ENCODE measurements around the gene ACTG1.

ACTG1 gene

DNA sequence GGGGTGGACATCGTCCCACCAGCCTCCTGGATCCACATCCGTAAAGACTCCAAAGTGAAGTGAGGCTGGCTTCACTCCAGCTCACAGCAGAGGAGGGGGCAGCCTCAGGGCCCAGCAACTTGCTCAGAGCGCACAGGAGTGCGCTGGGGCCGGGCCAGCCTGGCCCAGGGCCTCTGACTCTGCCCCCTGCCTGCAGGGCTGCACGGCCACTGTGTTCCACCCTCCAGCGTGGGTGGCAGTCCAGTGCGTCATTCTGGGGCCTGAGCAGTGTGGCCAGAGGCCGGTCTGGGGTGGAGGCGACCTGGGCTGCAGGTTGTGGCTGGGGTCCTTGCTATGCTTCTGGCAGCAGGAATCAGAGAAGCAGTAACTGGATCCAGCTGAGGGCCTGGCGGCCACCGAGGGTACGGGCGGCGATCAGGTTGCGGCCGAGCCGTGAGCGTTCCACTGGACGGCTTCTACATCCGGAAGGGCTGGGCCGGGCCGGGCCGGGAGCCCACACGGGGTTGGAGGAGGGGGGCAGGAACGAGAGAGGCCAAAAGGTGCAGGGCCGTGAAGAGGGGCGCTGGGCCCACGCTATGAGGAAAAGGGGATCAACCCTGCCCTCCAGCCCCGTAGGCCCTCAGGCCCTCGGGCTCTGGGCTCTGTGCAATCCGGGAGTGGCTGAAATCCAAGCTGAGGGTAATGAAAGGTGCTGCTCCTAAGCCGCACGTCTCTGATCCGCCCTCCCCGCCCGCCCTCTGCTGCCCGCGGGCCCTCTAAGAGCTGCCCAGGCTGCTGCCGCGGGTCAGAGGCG lies 15.2 kb upstream of the ACTG1 start, which contains the start of gene FSCN2:
TSS of gene FSCN2 (plus strand) at position 787 of the 793 bp plus-strand sequence. CDS start 155 bp downstream, outside the sequence.
- TF ChIP-seq ZNF70 (CRISPR knock-in tag; IDR thresholded peaks at IDR 0.05) (no peak), ISL1 (CRISPR knock-in tag; IDR thresholded peaks at IDR 0.05) (no peak), PPARA (CRISPR knock-in tag; IDR thresholded peaks at IDR 0.05; ENCODE audit: borderline replicate concordance) (no peak), BACH2 (CRISPR knock-in tag; IDR thresholded peaks at IDR 0.05; ENCODE audit: borderline replicate concordance) (no peak), RARB (CRISPR knock-in tag; IDR thresholded peaks at IDR 0.05) (no peak)
- TF ChIP-seq, protein P1, sequence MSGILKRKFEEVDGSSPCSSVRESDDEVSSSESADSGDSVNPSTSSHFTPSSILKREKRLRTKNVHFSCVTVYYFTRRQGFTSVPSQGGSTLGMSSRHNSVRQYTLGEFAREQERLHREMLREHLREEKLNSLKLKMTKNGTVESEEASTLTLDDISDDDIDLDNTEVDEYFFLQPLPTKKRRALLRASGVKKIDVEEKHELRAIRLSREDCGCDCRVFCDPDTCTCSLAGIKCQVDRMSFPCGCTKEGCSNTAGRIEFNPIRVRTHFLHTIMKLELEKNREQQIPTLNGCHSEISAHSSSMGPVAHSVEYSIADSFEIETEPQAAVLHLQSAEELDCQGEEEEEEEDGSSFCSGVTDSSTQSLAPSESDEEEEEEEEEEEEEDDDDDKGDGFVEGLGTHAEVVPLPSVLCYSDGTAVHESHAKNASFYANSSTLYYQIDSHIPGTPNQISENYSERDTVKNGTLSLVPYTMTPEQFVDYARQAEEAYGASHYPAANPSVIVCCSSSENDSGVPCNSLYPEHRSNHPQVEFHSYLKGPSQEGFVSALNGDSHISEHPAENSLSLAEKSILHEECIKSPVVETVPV (CRISPR knock-in tag; IDR thresholded peaks at IDR 0.05), result no peak
- TF ChIP-seq, protein P2, sequence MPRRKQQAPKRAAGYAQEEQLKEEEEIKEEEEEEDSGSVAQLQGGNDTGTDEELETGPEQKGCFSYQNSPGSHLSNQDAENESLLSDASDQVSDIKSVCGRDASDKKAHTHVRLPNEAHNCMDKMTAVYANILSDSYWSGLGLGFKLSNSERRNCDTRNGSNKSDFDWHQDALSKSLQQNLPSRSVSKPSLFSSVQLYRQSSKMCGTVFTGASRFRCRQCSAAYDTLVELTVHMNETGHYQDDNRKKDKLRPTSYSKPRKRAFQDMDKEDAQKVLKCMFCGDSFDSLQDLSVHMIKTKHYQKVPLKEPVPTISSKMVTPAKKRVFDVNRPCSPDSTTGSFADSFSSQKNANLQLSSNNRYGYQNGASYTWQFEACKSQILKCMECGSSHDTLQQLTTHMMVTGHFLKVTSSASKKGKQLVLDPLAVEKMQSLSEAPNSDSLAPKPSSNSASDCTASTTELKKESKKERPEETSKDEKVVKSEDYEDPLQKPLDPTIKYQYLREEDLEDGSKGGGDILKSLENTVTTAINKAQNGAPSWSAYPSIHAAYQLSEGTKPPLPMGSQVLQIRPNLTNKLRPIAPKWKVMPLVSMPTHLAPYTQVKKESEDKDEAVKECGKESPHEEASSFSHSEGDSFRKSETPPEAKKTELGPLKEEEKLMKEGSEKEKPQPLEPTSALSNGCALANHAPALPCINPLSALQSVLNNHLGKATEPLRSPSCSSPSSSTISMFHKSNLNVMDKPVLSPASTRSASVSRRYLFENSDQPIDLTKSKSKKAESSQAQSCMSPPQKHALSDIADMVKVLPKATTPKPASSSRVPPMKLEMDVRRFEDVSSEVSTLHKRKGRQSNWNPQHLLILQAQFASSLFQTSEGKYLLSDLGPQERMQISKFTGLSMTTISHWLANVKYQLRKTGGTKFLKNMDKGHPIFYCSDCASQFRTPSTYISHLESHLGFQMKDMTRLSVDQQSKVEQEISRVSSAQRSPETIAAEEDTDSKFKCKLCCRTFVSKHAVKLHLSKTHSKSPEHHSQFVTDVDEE (CRISPR knock-in tag; IDR thresholded peaks at IDR 0.05), result no peak
- ATAC-seq, result peak; percentile 14

DNA sequence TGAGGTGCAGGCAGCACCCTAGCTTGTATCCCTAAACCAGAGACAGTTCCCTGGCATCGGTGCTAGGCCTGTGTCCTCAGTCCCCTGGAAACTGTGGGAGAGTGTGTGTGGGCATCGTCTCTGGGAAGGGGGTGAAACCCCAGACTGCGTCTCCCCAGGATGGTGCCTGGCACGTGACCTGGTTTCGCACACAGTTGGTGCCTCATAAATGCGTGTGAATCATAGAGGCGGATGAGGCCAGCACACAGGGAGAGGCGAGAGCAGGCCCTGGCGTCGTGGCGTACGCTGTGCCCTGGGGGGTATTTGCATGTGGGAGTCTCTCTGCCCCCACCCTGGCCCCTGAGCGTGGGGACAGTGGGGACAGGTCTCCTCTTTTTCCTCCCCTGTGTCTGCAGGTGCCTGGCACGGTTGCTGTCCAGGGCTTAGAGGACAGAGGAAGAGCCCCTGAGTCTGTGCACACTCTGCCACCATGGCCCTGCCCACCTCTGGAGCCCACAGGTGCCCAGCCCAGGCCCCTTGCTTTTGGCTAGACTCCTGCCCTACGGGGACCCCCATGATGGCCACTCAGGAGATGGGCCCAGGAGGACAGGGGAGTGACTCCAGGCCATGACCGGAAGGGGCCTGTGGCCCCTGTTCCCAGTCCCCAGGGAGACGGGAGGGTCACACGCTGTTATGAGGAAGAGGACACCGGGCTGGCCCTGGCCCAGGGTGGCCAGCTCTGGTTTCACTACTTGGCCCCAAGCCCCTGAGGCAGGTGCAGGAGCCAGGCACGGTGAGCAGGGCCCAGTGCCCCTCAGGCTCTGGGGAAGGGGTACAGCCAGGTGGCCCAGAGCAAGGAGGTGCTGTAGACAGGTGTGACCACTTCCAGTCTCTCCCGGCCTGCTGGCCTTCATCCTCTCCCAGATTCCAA lies 14.3 kb upstream of the ACTG1 start:
- ATAC-seq, result no peak; the same call in 1 of the 3 replicates

More for the DNA sequence above, 14.3 kb upstream of the ACTG1 start:
- no peak for TF ChIP-seq SNAI2 (CRISPR knock-in tag; IDR thresholded peaks at IDR 0.05)
- TF ChIP-seq ZFP3 (CRISPR knock-in tag; IDR thresholded peaks at IDR 0.05), result no peak
- no peak for TF ChIP-seq ZNF8 (CRISPR knock-in tag; IDR thresholded peaks at IDR 0.05)
- TF ChIP-seq ZC3H10 (CRISPR knock-in tag; IDR thresholded peaks at IDR 0.05), result no peak
- TF ChIP-seq, protein P2 (CRISPR knock-in tag; IDR thresholded peaks at IDR 0.05), result no peak
- no peak for TF ChIP-seq BACH2 (CRISPR knock-in tag; IDR thresholded peaks at IDR 0.05; ENCODE audit: borderline replicate concordance)
- TF ChIP-seq, protein P3, sequence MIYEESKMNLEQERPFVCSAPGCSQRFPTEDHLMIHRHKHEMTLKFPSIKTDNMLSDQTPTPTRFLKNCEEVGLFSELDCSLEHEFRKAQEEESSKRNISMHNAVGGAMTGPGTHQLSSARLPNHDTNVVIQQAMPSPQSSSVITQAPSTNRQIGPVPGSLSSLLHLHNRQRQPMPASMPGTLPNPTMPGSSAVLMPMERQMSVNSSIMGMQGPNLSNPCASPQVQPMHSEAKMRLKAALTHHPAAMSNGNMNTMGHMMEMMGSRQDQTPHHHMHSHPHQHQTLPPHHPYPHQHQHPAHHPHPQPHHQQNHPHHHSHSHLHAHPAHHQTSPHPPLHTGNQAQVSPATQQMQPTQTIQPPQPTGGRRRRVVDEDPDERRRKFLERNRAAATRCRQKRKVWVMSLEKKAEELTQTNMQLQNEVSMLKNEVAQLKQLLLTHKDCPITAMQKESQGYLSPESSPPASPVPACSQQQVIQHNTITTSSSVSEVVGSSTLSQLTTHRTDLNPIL (CRISPR knock-in tag; IDR thresholded peaks at IDR 0.05; ENCODE audit: low read depth), result no peak
- no peak for TF ChIP-seq TCF4 (CRISPR knock-in tag; IDR thresholded peaks at IDR 0.05; ENCODE audit: borderline replicate concordance)
- no peak for TF ChIP-seq ZFP30 (CRISPR knock-in tag; IDR thresholded peaks at IDR 0.05)
- no peak for TF ChIP-seq ARNTL (CRISPR knock-in tag; IDR thresholded peaks at IDR 0.05; ENCODE audit: borderline replicate concordance, low read depth)
- no peak for TF ChIP-seq GLIS3 (CRISPR knock-in tag; IDR thresholded peaks at IDR 0.05)
- TF ChIP-seq ESRRG (CRISPR knock-in tag; IDR thresholded peaks at IDR 0.05), result no peak
- TF ChIP-seq, protein P1 (CRISPR knock-in tag; IDR thresholded peaks at IDR 0.05), result no peak
- no peak for TF ChIP-seq ZNF565 (CRISPR knock-in tag; conservative IDR thresholded peaks at IDR 0.05; ENCODE audit: low read depth)
- TF ChIP-seq, protein P4, sequence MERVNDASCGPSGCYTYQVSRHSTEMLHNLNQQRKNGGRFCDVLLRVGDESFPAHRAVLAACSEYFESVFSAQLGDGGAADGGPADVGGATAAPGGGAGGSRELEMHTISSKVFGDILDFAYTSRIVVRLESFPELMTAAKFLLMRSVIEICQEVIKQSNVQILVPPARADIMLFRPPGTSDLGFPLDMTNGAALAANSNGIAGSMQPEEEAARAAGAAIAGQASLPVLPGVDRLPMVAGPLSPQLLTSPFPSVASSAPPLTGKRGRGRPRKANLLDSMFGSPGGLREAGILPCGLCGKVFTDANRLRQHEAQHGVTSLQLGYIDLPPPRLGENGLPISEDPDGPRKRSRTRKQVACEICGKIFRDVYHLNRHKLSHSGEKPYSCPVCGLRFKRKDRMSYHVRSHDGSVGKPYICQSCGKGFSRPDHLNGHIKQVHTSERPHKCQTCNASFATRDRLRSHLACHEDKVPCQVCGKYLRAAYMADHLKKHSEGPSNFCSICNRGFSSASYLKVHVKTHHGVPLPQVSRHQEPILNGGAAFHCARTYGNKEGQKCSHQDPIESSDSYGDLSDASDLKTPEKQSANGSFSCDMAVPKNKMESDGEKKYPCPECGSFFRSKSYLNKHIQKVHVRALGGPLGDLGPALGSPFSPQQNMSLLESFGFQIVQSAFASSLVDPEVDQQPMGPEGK (CRISPR knock-in tag; IDR thresholded peaks at IDR 0.05; ENCODE audit: borderline replicate concordance), result no peak
- TF ChIP-seq ZNF70 (CRISPR knock-in tag; IDR thresholded peaks at IDR 0.05), result no peak
- TF ChIP-seq ISL1 (CRISPR knock-in tag; IDR thresholded peaks at IDR 0.05), result no peak
- TF ChIP-seq TOX (CRISPR knock-in tag; IDR thresholded peaks at IDR 0.05; ENCODE audit: borderline replicate concordance), result no peak
- TF ChIP-seq, protein P5, sequence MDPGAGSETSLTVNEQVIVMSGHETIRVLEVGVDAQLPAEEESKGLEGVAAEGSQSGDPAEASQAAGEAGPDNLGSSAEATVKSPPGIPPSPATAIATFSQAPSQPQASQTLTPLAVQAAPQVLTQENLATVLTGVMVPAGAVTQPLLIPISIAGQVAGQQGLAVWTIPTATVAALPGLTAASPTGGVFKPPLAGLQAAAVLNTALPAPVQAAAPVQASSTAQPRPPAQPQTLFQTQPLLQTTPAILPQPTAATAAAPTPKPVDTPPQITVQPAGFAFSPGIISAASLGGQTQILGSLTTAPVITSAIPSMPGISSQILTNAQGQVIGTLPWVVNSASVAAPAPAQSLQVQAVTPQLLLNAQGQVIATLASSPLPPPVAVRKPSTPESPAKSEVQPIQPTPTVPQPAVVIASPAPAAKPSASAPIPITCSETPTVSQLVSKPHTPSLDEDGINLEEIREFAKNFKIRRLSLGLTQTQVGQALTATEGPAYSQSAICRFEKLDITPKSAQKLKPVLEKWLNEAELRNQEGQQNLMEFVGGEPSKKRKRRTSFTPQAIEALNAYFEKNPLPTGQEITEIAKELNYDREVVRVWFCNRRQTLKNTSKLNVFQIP (CRISPR knock-in tag; IDR thresholded peaks at IDR 0.05; ENCODE audit: borderline replicate concordance, low read depth), result no peak
- no peak for TF ChIP-seq RARB (CRISPR knock-in tag; IDR thresholded peaks at IDR 0.05)
